Body of pancreas (tissue), 4 donors: Measurements from ENCODE around the gene SLC2A3.

Source experiments
- CTCF ChIP-seq, 7 experiments: fragments of 450-650 bp in 4 of 7; fragments of 200-600 bp in 3 of 7; sonication (generic) in 3 of 7; IDR thresholded peaks; one replicate each; pipeline ENCODE4 v1.5.1; 2016 to 2019; ENCODE audit warnings: antibody characterized with exemption in 7 of 7
- POLR2A ChIP-seq, 3 donors: fragments of 450-650 bp; IDR thresholded peaks; one replicate each; pipeline ENCODE4 v1.6.1; 2016; ENCODE audit warnings: antibody characterized with exemption in 3 of 3, mild to moderate bottlenecking in 2 of 3

- TF ChIP-seq CTCF (IDR thresholded peaks at IDR 0.05) (no peak), POLR2A (IDR thresholded peaks at IDR 0.05) (no peak)
Observed at GRCh38 chr12:7879246-7879645, 56.7 kb downstream of the SLC2A3 start.
